Stomach (tissue), 4 donors: ENCODE results near the gene PKD1L1.

Experiments used
- CTCF ChIP-seq, 7 experiments: fragments of 450-650 bp in 4 of 7; fragments of 200-600 bp in 3 of 7; sonication (generic) in 3 of 7; IDR thresholded peaks; one replicate each; pipeline ENCODE4 v1.5.1; 2016 to 2019; ENCODE audit warnings: antibody characterized with exemption in 7 of 7, control low read depth in 2 of 7, mild to moderate bottlenecking in 1 of 7
- EP300 ChIP-seq: sonication (generic); formaldehyde crosslinking; IDR thresholded peaks from one replicate; pipeline ENCODE4 v1.6.1; 2017; ENCODE audit warnings: antibody characterized with exemption
- POLR2A ChIP-seq, 4 donors: fragments of 450-650 bp; IDR thresholded peaks; one replicate each; pipeline ENCODE4 v1.6.1; 2016; ENCODE audit warnings: antibody characterized with exemption in 4 of 4, control low read depth in 2 of 4, mild to moderate bottlenecking in 1 of 4, moderate library complexity in 1 of 4
- POLR2AphosphoS5 ChIP-seq, 3 donors: sonication (generic); formaldehyde crosslinking; IDR thresholded peaks; one replicate each; pipeline ENCODE4 v1.6.1; 2016; ENCODE audit warnings: antibody characterized with exemption in 3 of 3

- no peak for TF ChIP-seq POLR2A (IDR thresholded peaks at IDR 0.05)
- TF ChIP-seq CTCF (IDR thresholded peaks at IDR 0.05) = no peak
- TF ChIP-seq POLR2AphosphoS5 (IDR thresholded peaks at IDR 0.05) = no peak
- no peak for TF ChIP-seq EP300
Measured at GRCh38 chr7:47938574-47939165, 9.6 kb downstream of the PKD1L1 start.
